Mesendoderm (in vitro differentiated cells): Measurements from ENCODE around the gene TREM1.

Experiments used
- DNase-seq: peaks from one replicate; pipeline ENCODE4 v3.0.0; 2013
- H2AK5ac ChIP-seq: 2 replicates; pipeline ENCODE4 v1.6.1; 2013; ENCODE audit warnings: low read length, inconsistent platforms
- H2BK120ac ChIP-seq: 2 replicates; pipeline ENCODE4 v1.6.1; 2013; ENCODE audit warnings: low read depth, mild to moderate bottlenecking, low read length, moderate library complexity, mixed read lengths
- H2BK15ac ChIP-seq: replicated peaks from 2 replicates; pipeline ENCODE4 v1.6.1; 2013; ENCODE audit warnings: low read depth, mild to moderate bottlenecking, moderate library complexity
- H2BK5ac ChIP-seq: 2 replicates; pipeline ENCODE4 v1.6.1; 2013; ENCODE audit warnings: low read length, inconsistent platforms
- H3K18ac ChIP-seq: 2 replicates; pipeline ENCODE4 v1.6.1; 2013; ENCODE audit warnings: mild to moderate bottlenecking, low read length, mixed read lengths
- H3K23ac ChIP-seq: one replicate; pipeline ENCODE4 v1.6.1; 2013; ENCODE audit warnings: low read length
- H3K27ac ChIP-seq: 2 replicates; pipeline ENCODE4 v1.5.1; 2013; ENCODE audit warnings: low read depth, mild to moderate bottlenecking, inconsistent platforms, low read length, moderate library complexity
- H3K27me3 ChIP-seq: 2 replicates; pipeline ENCODE4 v1.6.1; 2013; ENCODE audit warnings: low read length, control low read depth, mild to moderate bottlenecking, inconsistent platforms; ENCODE audit not compliant: insufficient read depth, poor library complexity
- H3K36me3 ChIP-seq: 2 replicates; pipeline ENCODE4 v1.6.1; 2013; ENCODE audit warnings: low read length, inconsistent platforms; ENCODE audit not compliant: control insufficient read depth, insufficient read depth
- H3K4ac ChIP-seq: one replicate; pipeline ENCODE4 v1.6.1; 2013; ENCODE audit warnings: low read depth, mild to moderate bottlenecking, low read length, moderate library complexity
- H3K4me1 ChIP-seq: 2 replicates; pipeline ENCODE4 v1.6.1; 2013; ENCODE audit warnings: low read depth, low read length, inconsistent platforms; ENCODE audit not compliant: control insufficient read depth
- H3K4me2 ChIP-seq: 2 replicates; pipeline ENCODE4 v1.6.1; 2013; ENCODE audit warnings: low read length
- H3K4me3 ChIP-seq: 2 replicates; pipeline ENCODE4 v1.5.1; 2013; ENCODE audit warnings: mild to moderate bottlenecking, low read length
- H3K56ac ChIP-seq: one replicate; pipeline ENCODE4 v1.6.1; 2013; ENCODE audit warnings: low read length
- H3K79me1 ChIP-seq: 2 replicates; pipeline ENCODE4 v1.6.1; 2013; ENCODE audit warnings: low read length, inconsistent platforms
- H3K79me2 ChIP-seq: 2 replicates; pipeline ENCODE4 v1.6.1; 2013; ENCODE audit warnings: mild to moderate bottlenecking, low read length; ENCODE audit not compliant: control insufficient read depth, insufficient read depth
- H3K9ac ChIP-seq: 2 replicates; pipeline ENCODE4 v1.6.1; 2013; ENCODE audit warnings: low read length, inconsistent platforms
- H4K5ac ChIP-seq: one replicate; pipeline ENCODE4 v1.6.1; 2013; ENCODE audit warnings: low read length
- H4K8ac ChIP-seq: one replicate; pipeline ENCODE4 v1.6.1; 2013; ENCODE audit warnings: low read depth, mild to moderate bottlenecking, control low read depth, low read length, moderate library complexity
- WGBS: extraction: QIAGEN DNeasy Blood & Tissue Kit; methylation state at CpG from one replicate; pipeline ENCODE4 v1.1.7; 2013; ENCODE audit warnings: low lambda C conversion rate, missing lambda C conversion rate; ENCODE audit not compliant: insufficient coverage; ENCODE audit errors: extremely low coverage; 5-methylcytosine and 5-hydroxymethylcytosine counted together

TREM1 gene

DNA sequence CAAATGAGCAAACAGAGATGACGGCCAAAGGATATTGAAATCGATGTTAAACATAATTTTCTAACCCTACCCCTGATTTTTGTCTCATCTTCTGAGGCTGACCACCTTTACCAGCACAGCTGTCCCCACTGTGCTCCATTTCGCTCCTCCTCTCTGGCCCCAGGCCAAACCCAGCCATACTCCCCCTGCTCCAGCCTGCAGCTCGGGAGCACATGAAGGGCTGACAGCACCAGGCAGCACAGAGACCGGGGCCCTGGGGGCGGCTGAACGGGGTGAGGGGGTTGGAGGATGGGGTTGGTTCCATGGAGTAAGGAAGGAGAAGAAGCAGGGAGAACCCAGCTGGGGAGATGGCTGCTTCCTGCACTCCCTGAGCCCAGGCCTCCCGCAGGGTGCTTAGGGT lies 45.8 kb upstream of the TREM1 start:
- H2AK5ac ChIP-seq = no peak overlapping the region
- WGBS = no CpG with 5 or more reads among the region's 8 CpGs
- H3K36me3 ChIP-seq = no peaks in the 10 kb centered on the region
- no peak overlapping the region for H3K4me2 ChIP-seq
- no peak overlapping the region for H3K56ac ChIP-seq
- H4K5ac ChIP-seq = no peak overlapping the region
- no peak overlapping the region for H2BK120ac ChIP-seq
- H4K8ac ChIP-seq = no peak overlapping the region
- H2BK5ac ChIP-seq = no peak overlapping the region
- H2BK15ac ChIP-seq = no peak overlapping the region
- no peak overlapping the region for H3K27ac ChIP-seq
- H3K4me3 ChIP-seq = no peak overlapping the region
- no peaks in the 10 kb centered on the region for H3K79me2 ChIP-seq
- no peaks in the 10 kb centered on the region for H3K27me3 ChIP-seq
- no peaks in the 10 kb centered on the region for H3K4me1 ChIP-seq
- H3K79me1 ChIP-seq = no peaks in the 10 kb centered on the region
- no peak overlapping the region for H3K9ac ChIP-seq
- H3K23ac ChIP-seq = no peak overlapping the region
- no peak overlapping the region for H3K18ac ChIP-seq
- no peak for DNase-seq
- no peak overlapping the region for H3K4ac ChIP-seq

DNA sequence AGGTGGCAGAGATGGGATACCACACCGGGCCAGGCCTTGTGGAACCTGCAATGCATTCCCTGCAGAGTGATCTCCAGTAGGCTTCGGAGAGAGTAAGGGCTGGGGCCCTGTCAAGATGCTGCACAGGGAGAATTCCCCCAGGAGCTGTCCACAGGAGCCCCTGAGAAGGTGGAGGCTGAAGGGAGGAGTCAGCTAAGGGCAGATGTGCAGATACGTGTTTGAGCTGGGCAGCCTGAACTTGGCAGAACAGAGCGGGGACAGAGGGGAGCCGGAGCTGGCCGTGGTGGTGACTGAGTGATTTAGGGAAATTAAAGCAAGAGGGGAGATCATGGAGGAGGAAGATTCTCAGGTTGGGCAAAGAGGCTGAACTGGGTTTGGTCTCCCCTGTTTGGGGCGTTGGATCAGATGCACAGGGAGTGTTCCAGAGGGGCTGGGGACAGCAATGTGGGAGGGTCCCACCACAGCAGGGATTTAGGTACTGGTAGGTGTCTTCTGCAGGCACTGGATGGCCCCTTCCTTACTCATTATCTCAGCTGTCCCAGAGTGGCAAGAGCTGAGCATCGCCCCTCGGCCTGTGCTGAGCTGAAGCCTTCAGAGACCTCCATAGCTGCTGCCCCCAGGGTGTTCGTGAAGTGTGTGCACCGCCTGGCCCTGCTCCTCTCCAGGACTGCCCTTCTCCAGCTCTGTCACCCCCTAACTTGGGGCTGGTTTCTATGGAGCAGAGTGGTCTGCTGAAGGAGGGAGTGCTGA lies 45.1 kb upstream of the TREM1 start:
- H2BK120ac ChIP-seq = no peak overlapping the region
- no peaks in the 10 kb centered on the region for H3K79me2 ChIP-seq
- H3K27ac ChIP-seq = no peak overlapping the region
- H2BK5ac ChIP-seq = no peak overlapping the region
- H3K79me1 ChIP-seq = no peaks in the 10 kb centered on the region
- no peaks in the 10 kb centered on the region for H3K36me3 ChIP-seq
- no peak overlapping the region for H3K9ac ChIP-seq
- H3K56ac ChIP-seq = no peak overlapping the region
- no peak overlapping the region for H3K4me2 ChIP-seq
- no peak overlapping the region for H4K5ac ChIP-seq
- H3K18ac ChIP-seq = no peak overlapping the region
- no peak overlapping the region for H3K4ac ChIP-seq
- no CpG with 5 or more reads among the region's 11 CpGs for WGBS
- H2AK5ac ChIP-seq = no peak overlapping the region
- no peaks in the 10 kb centered on the region for H3K4me1 ChIP-seq
- no peak overlapping the region for H2BK15ac ChIP-seq
- H4K8ac ChIP-seq = no peak overlapping the region
- no peak overlapping the region for H3K4me3 ChIP-seq
- no peaks in the 10 kb centered on the region for H3K27me3 ChIP-seq
- DNase-seq = no peak
- H3K23ac ChIP-seq = no peak overlapping the region

GRCh38 chr6:41327177-41327576 lies 40.7 kb upstream of the TREM1 start:
- no peak overlapping the region for H3K56ac ChIP-seq
- no peaks in the 10 kb centered on the region for H3K79me2 ChIP-seq
- no peak overlapping the region for H2BK15ac ChIP-seq
- no peak overlapping the region for H4K8ac ChIP-seq
- H3K36me3 ChIP-seq = no peaks in the 10 kb centered on the region
- no peak overlapping the region for H3K9ac ChIP-seq
- H2AK5ac ChIP-seq = no peak overlapping the region
- no peak overlapping the region for H2BK5ac ChIP-seq
- H2BK120ac ChIP-seq = no peak overlapping the region
- no peaks in the 10 kb centered on the region for H3K4me1 ChIP-seq
- WGBS = no CpG with 5 or more reads among the region's 2 CpGs
- H4K5ac ChIP-seq = no peak overlapping the region
- no peak overlapping the region for H3K27ac ChIP-seq
- H3K4ac ChIP-seq = no peak overlapping the region
- no peak overlapping the region for H3K4me2 ChIP-seq
- no peaks in the 10 kb centered on the region for H3K27me3 ChIP-seq
- no peak overlapping the region for H3K23ac ChIP-seq
- H3K79me1 ChIP-seq = no peaks in the 10 kb centered on the region
- no peak overlapping the region for H3K4me3 ChIP-seq
- DNase-seq = no peak
- H3K18ac ChIP-seq = no peak overlapping the region

- H3K4me3 ChIP-seq = no peak overlapping the region
- WGBS = no CpG with 5 or more reads among the region's 9 CpGs
- no peaks in the 10 kb centered on the region for H3K36me3 ChIP-seq
- H4K8ac ChIP-seq = no peak overlapping the region
- H3K23ac ChIP-seq = no peak overlapping the region
- H3K9ac ChIP-seq = no peak overlapping the region
- H3K4me2 ChIP-seq = no peak overlapping the region
- no peaks in the 10 kb centered on the region for H3K27me3 ChIP-seq
- no peaks in the 10 kb centered on the region for H3K79me1 ChIP-seq
- H3K79me2 ChIP-seq = no peaks in the 10 kb centered on the region
- no peak overlapping the region for H2AK5ac ChIP-seq
- no peak for DNase-seq
- H3K4me1 ChIP-seq = no peaks in the 10 kb centered on the region
- H2BK15ac ChIP-seq = no peak overlapping the region
- no peak overlapping the region for H2BK5ac ChIP-seq
- H2BK120ac ChIP-seq = no peak overlapping the region
- no peak overlapping the region for H3K56ac ChIP-seq
- no peak overlapping the region for H3K27ac ChIP-seq
- H4K5ac ChIP-seq = no peak overlapping the region
- H3K4ac ChIP-seq = no peak overlapping the region
- no peak overlapping the region for H3K18ac ChIP-seq
Measured at GRCh38 chr6:41326092-41326491, 39.6 kb upstream of the TREM1 start.

DNA sequence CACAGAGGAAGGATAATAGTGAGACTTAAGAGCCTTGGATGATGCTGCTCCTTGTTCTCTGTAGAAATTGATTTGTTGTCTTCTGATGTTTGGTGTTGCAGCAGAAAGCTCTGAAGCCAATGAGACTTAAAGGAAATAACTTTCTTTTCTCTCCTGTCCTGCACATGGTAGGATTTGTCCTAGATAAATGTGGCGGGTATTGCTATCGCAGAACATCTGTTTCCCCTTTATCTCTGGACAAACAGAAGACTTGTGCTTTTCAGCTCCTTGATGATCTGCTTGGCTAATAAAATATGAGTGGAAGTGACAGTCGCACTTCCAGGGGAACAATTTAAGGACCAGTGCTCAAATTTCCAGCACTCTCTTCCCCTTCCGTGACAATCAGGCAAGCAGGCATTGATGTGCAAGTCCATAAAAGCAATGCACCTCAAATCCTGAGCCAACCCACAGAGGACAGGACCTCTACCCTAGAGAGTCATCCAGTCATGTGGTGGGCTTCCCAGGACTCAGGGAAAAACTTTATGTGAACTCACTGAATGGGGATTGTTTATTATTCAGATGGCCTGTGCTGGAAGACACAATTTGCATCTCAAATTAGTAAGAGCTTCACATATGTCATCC lies 39.1 kb upstream of the TREM1 start:
- no peak overlapping the region for H3K27ac ChIP-seq
- no peak overlapping the region for H3K4me3 ChIP-seq
- no peak overlapping the region for H3K9ac ChIP-seq
- H3K4me2 ChIP-seq = no peak overlapping the region
- no peak overlapping the region for H3K18ac ChIP-seq
- H3K79me1 ChIP-seq = no peaks in the 10 kb centered on the region
- no peak overlapping the region for H3K56ac ChIP-seq
- H3K79me2 ChIP-seq = no peaks in the 10 kb centered on the region
- no peaks in the 10 kb centered on the region for H3K27me3 ChIP-seq
- no peaks in the 10 kb centered on the region for H3K36me3 ChIP-seq
- no peak overlapping the region for H2BK120ac ChIP-seq
- no peak overlapping the region for H4K8ac ChIP-seq
- no peak overlapping the region for H2BK5ac ChIP-seq
- DNase-seq = no peak
- no peak overlapping the region for H3K23ac ChIP-seq
- H4K5ac ChIP-seq = no peak overlapping the region
- no peaks in the 10 kb centered on the region for H3K4me1 ChIP-seq
- H2BK15ac ChIP-seq = no peak overlapping the region
- H3K4ac ChIP-seq = no peak overlapping the region
- no peak overlapping the region for H2AK5ac ChIP-seq
- no CpG with 5 or more reads among the region's 4 CpGs for WGBS

DNA sequence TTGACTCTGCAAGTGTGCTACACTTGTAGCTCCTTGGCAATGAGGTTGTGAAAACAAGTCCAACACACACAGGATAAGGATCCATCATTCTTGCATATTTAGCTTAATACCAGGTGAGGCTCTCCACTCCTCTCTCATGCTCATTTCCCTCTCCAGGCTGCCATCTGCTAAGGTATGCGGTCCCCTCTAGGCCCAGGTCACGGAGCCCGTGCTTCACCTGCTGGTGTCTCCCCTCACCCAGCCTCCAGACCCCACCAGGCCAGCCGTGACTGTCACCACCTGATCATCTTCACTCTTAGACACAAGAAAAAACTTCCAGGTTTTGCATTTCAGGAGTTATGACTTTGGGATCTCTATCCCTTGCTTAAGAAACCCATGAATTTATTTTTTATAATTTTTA lies 34.7 kb upstream of the TREM1 start:
- no peak overlapping the region for H2BK120ac ChIP-seq
- no peak overlapping the region for H4K8ac ChIP-seq
- H3K36me3 ChIP-seq = no peaks in the 10 kb centered on the region
- peaks cover 2% of the 10 kb centered on the region for H3K4me1 ChIP-seq
- no peak overlapping the region for H3K4me3 ChIP-seq
- H3K79me1 ChIP-seq = no peaks in the 10 kb centered on the region
- no peak overlapping the region for H3K56ac ChIP-seq
- no peak overlapping the region for H3K9ac ChIP-seq
- no peak for DNase-seq
- no peak overlapping the region for H3K27ac ChIP-seq
- WGBS = no CpG with 5 or more reads among the region's 4 CpGs
- H2BK5ac ChIP-seq = no peak overlapping the region
- H3K79me2 ChIP-seq = no peaks in the 10 kb centered on the region
- no peak overlapping the region for H3K4me2 ChIP-seq
- H3K4ac ChIP-seq = no peak overlapping the region
- H3K27me3 ChIP-seq = no peaks in the 10 kb centered on the region
- no peak overlapping the region for H2AK5ac ChIP-seq
- no peak overlapping the region for H2BK15ac ChIP-seq
- H3K23ac ChIP-seq = no peak overlapping the region
- H3K18ac ChIP-seq = no peak overlapping the region
- H4K5ac ChIP-seq = no peak overlapping the region
